CD4-positive, alpha-beta memory T cell (primary cell): ENCODE data around the gene DLEU7. TPM values are rescaled to one million over a fixed set of nuclear protein-coding genes. Genes with fewer than 3 reads are reported as not detected.

Source experiments
- CTCF ChIA-PET: fragments of 350-600 bp; sonication (Branson Sonifier 250); formaldehyde crosslinking; loops from one replicate; lab custom pipeline; 2021; ENCODE audit warnings: inconsistent platforms; ENCODE audit not compliant: partially characterized antibody; lab: Charles Lee
- POLR2A ChIA-PET: fragments of 350-600 bp; sonication (Branson Sonifier 250); formaldehyde crosslinking; loops from one replicate; lab custom pipeline; 2021; ENCODE audit not compliant: partially characterized antibody; lab: Charles Lee
- DNase-seq, 5 donors: peaks; one replicate each; pipeline versions ENCODE4 v3.0.0 to v3.0.0-alpha.2; 2020 to 2022; ENCODE audit warnings: mixed read lengths in 1 of 5
- H3K27ac ChIP-seq: one replicate; pipeline ENCODE4 v1.7.0; 2013; ENCODE audit warnings: low read depth, low read length
- H3K27me3 ChIP-seq: 2 replicates; pipeline ENCODE4 v1.7.0; 2013; ENCODE audit warnings: mild to moderate bottlenecking, low read length, moderate library complexity; ENCODE audit not compliant: insufficient read depth
- H3K36me3 ChIP-seq: 2 replicates; pipeline ENCODE4 v1.7.0; 2013; ENCODE audit warnings: mild to moderate bottlenecking, low read length, moderate library complexity; ENCODE audit not compliant: insufficient read depth
- H3K4me1 ChIP-seq: 2 replicates; pipeline ENCODE4 v1.7.0; 2013; ENCODE audit warnings: mild to moderate bottlenecking, low read length, moderate library complexity; ENCODE audit not compliant: insufficient read depth
- H3K4me3 ChIP-seq, 2 donors: one replicate each; pipeline ENCODE4 v1.7.0; 2013; ENCODE audit warnings: low read length in 2 of 2, mild to moderate bottlenecking in 1 of 2
- H3K9me3 ChIP-seq, 2 donors: one replicate each; pipeline ENCODE4 v1.7.0; 2013; ENCODE audit warnings: low read length in 2 of 2, control low read depth in 1 of 2; ENCODE audit not compliant: control insufficient read depth in 1 of 2
- H3K27ac Mint-ChIP-seq, 7 donors: one replicate each; pipeline ENCODE4 v1.8.0; 2020 to 2021; ENCODE audit warnings: mixed read lengths in 7 of 7, mild to moderate bottlenecking in 6 of 7, inconsistent platforms in 3 of 7, moderate library complexity in 3 of 7
- H3K27me3 Mint-ChIP-seq, 2 donors: one replicate each; pipeline ENCODE4 v1.8.0; 2020 to 2021; ENCODE audit warnings: mixed read lengths in 2 of 2
- H3K36me3 Mint-ChIP-seq, 2 donors: one replicate each; pipeline ENCODE4 v1.8.0; 2020 to 2021; ENCODE audit warnings: mixed read lengths in 2 of 2, inconsistent platforms in 1 of 2, mild to moderate bottlenecking in 1 of 2
- H3K4me1 Mint-ChIP-seq, 4 donors: one replicate each; pipeline ENCODE4 v1.8.0; 2020 to 2021; ENCODE audit warnings: mixed read lengths in 4 of 4, mild to moderate bottlenecking in 1 of 4
- H3K4me3 Mint-ChIP-seq, 8 donors: one replicate each; pipeline ENCODE4 v1.8.0; 2020 to 2021; ENCODE audit warnings: mixed read lengths in 8 of 8, mild to moderate bottlenecking in 7 of 8, moderate library complexity in 6 of 8, inconsistent platforms in 3 of 8
- H3K9me3 Mint-ChIP-seq, 8 donors: one replicate each; pipeline ENCODE4 v1.8.0; 2020 to 2021; ENCODE audit warnings: mixed read lengths in 8 of 8, mild to moderate bottlenecking in 5 of 8, inconsistent platforms in 3 of 8, moderate library complexity in 1 of 8
- intact Hi-C: fragments of 100-400 bp; cut with micrococcal nuclease; formaldehyde crosslinking; loops from one replicate; pipeline ENCODE4 v1.15.1; 2023
- polyA plus RNA-seq, 2 donors: library from polyadenylated mRNA; unstranded; fragments of 300-500 nt; fragmentation: Illumina TruSeq; gene quantifications; one replicate each; pipeline ENCODE4 v1.2.3, GENCODE V29; 2021
- total RNA-seq, 2 experiments: library from RNA; stranded (reverse); gene quantifications; one replicate each; pipeline ENCODE4 v1.2.3, GENCODE V29; 2021

The DLEU7 gene
- total and polyA plus RNA-seq, 4 experiments from 2014 or later, result 0.22 TPM; not detected in 3

DNA sequence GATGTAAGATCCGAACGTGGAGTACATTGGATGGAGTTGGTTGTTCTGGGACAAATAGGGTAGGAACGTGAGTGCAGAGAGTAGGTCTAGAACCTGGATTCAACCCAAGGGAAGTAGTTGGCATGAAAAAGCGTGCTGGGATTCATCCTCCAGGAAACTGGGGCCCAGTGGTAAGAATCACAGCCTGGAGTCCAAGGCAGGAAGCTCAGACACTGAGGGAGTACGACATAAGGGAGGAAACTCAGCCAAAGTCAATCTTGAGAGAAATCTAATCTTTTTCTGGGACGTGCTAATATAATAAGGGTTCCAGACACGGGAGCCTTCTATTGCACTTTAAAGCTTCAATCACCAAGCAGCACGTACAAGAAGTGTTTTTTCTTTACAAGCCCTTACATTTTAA, 46.4 kb downstream of the DLEU7 start:
- Histone ChIP-seq H3K9me3 (no peaks in the 10 kb centered on the region), H3K36me3 (no peaks in the 10 kb centered on the region), H3K4me1 (peaks cover 6% of the 10 kb centered on the region), H3K4me3 (no peak overlapping the region), H3K27ac (no peak overlapping the region), H3K27me3 (no peaks in the 10 kb centered on the region)
- Mint-ChIP-seq H3K9me3 (peaks cover 0 to 3% (median 0%) of the 10 kb centered on the region in 8 donors), H3K36me3 (peaks cover 0 to 5% of the 10 kb centered on the region in 2 donors), H3K27ac (peak overlapping the region in 1 of 7 donors; percentile 49), H3K4me1 (peaks cover 5 to 9% (median 6%) of the 10 kb centered on the region in 4 donors), H3K4me3 (no peak overlapping the region), H3K27me3 (no peaks in the 10 kb centered on the region)
- DNase-seq, result no peak
- CTCF ChIA-PET, result interaction anchor here (0.8 kb wide), 1 partner anchor 820 kb away, joined by 3 read pairs; no protein-coding TSS in a partner anchor
- intact Hi-C loops, result no loop called here
- POLR2A ChIA-PET, result no interaction called here

DNA sequence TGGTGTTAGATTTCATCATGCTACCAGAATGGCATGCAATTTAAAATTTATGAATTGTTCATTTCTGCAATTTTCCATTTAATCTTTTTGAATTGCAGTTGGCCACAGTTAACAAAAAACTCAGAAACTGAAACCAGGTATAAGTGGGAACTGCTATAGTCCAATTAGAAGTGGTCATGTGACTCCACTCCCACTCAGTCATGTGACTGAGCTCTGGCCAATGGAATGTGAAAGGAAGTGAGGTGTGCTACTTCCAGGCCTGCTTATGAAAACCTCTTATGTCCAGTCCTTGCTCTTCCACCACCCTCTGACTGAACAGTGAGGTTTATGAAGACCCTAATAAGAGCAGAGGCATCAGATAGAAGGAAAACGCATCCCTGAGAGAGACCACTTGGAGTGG, 47.0 kb downstream of the DLEU7 start:
- peaks cover 0 to 3% (median 0%) of the 10 kb centered on the region in 8 donors for H3K9me3 Mint-ChIP-seq
- Histone ChIP-seq H3K4me3 (no peak overlapping the region), H3K4me1 (peaks cover 5% of the 10 kb centered on the region), H3K27me3 (no peaks in the 10 kb centered on the region), H3K27ac (no peak overlapping the region), H3K36me3 (no peaks in the 10 kb centered on the region), H3K9me3 (no peaks in the 10 kb centered on the region)
- no peak overlapping the region for H3K27ac Mint-ChIP-seq
- H3K4me1 Mint-ChIP-seq, result peaks cover 4 to 5% (median 5%) of the 10 kb centered on the region in 4 donors
- peaks cover 0 to 5% of the 10 kb centered on the region in 2 donors for H3K36me3 Mint-ChIP-seq
- no peak for DNase-seq
- intact Hi-C loops, result no loop called here
- CTCF ChIA-PET, result no interaction called here
- POLR2A ChIA-PET, result no interaction called here
- H3K27me3 Mint-ChIP-seq, result no peaks in the 10 kb centered on the region
- no peak overlapping the region for H3K4me3 Mint-ChIP-seq

DNA sequence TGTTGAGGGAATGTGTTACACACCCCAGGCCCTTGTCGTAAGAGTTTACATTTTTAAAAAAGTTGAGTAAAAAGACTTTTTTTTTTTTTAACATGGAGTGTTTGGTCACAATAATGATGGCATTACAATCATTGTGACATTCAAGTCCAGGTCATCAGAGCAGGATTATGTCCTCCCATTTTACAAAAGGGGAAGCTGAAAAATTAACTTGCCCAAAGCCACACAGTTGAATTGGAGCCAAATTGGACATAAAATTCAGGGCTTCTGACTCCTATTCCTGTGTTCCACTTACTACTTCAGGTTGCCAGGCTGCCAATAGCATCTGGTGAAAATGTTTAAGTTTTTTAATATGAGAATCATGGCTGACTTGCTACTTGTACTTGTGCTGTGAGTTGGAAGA, 49.3 kb downstream of the DLEU7 start:
- Histone ChIP-seq H3K36me3 (no peaks in the 10 kb centered on the region), H3K27me3 (no peaks in the 10 kb centered on the region), H3K9me3 (no peaks in the 10 kb centered on the region), H3K4me1 (no peaks in the 10 kb centered on the region), H3K27ac (no peak overlapping the region), H3K4me3 (no peak overlapping the region)
- intact Hi-C loops, result no loop called here
- Mint-ChIP-seq H3K4me3 (no peak overlapping the region), H3K36me3 (peaks cover 0 to 5% of the 10 kb centered on the region in 2 donors), H3K4me1 (no peaks in the 10 kb centered on the region), H3K27ac (no peak overlapping the region), H3K27me3 (no peaks in the 10 kb centered on the region), H3K9me3 (peaks cover 0 to 3% (median 0%) of the 10 kb centered on the region in 8 donors)
- ChIA-PET POLR2A (no interaction called here), CTCF (no interaction called here)
- DNase-seq, result no peak

DNA sequence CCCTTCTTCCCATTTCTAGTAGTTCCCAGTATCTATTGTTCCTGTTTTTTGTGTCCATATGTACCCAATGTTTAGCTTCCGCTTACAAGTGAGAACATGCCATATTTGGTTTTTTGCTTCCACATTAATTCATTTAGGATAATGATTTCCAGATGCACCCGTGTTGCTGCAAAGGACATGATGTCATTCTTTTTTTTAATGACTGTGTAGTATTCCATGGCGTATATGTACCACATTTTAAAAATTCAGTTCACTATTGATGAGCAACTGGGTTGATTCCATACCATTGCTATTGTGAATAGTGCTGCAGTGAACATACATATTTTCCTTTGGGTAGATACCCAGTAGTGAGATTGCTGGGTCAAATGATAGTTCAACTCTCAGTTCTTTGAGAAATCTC, 50.5 kb downstream of the DLEU7 start:
- H3K4me3 ChIP-seq, result no peak overlapping the region
- Mint-ChIP-seq H3K4me1 (no peaks in the 10 kb centered on the region), H3K27me3 (peaks cover 0 to 2% of the 10 kb centered on the region in 2 donors), H3K9me3 (peaks cover 0 to 3% (median 0%) of the 10 kb centered on the region in 8 donors), H3K36me3 (peaks cover 0 to 5% of the 10 kb centered on the region in 2 donors), H3K27ac (no peak overlapping the region), H3K4me3 (no peak overlapping the region)
- CTCF ChIA-PET, result interaction anchor here (1.7 to 1.9 kb wide), 2 partner anchors 8 to 818 kb away, joined by 3 to 6 read pairs; no protein-coding TSS in a partner anchor
- no peaks in the 10 kb centered on the region for H3K4me1 ChIP-seq
- no peak overlapping the region for H3K27ac ChIP-seq
- intact Hi-C loops, result no loop called here
- no peaks in the 10 kb centered on the region for H3K36me3 ChIP-seq
- no peaks in the 10 kb centered on the region for H3K27me3 ChIP-seq
- no peak for DNase-seq
- POLR2A ChIA-PET, result no interaction called here
- H3K9me3 ChIP-seq, result no peaks in the 10 kb centered on the region

DNA sequence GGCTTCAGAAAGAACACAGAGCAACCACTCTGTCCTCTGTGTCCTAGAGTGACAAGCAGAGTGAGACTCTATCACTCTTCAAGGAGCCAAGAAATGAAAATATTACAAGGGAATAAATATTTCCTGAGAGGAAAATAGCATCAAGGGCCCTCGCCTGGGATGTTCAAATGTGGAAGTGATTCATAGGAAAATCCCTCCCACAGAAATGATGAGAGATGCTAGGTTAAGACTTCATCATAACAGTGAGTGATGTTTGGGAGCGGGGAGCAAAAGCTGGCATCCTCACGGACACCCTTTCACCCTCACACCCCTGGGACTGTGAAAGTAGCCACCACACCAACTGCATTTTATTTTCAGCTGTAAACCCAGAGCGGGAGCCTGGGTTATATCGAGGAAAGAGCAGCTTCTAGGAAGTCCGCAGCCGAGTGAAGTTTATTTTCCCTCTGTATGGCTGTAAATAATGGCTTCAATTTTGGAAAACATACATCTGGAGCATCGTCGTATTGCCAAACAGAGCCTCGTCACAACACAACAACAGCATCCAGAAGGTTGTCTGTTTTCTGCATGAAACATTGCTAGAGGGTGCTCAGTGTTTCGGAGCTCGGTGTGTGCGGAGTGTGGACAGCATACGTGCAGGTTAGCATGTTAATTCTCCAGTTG, 54.8 kb downstream of the DLEU7 start:
- Mint-ChIP-seq H3K4me3 (no peak overlapping the region), H3K36me3 (peaks cover 0 to 1% of the 10 kb centered on the region in 2 donors)

DNA sequence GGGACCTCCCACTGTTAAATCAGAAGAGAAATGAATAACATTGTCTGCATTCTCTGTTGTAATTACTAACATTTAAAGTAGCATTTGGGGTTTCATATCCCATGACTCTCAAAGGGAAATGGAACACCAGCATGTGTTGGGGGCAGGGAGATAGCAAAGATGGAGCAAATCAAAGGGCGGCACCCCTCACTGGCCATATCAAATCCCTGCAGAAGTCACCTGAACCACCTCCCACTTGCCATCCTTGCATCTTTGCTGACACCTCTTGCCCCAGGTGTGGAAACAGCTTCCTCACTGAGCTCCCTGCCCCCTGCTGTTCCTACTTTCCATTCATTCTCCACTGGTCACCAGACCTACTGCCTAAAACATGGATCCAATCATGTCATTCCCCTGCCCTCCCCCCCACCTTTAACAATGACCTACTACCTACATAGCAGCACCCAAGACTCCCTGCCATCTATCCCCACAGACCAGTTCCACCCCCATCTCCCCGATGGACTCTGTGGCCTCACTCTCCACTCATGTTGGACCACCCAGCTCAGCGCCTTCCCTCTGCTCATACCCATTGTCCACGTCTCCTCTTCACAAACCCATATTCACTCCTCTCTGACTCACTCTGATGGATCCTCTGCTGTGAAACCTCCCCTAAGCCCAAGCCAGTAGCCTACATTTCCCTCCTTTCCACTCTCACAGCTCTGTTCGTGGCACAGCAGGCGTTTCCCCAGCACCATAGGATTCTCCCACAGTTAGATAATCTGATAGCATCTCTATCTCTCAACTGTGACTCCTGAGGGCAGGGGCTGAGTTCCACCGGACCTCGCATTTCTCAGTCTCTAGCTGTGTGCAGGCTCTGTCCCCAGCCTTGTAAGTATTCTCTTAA, 55.9 kb downstream of the DLEU7 start:
- no peaks in the 10 kb centered on the region for H3K9me3 ChIP-seq
- Mint-ChIP-seq H3K4me3 (no peak overlapping the region), H3K36me3 (no peaks in the 10 kb centered on the region), H3K27me3 (peaks cover 0 to 7% of the 10 kb centered on the region in 2 donors), H3K4me1 (no peaks in the 10 kb centered on the region), H3K9me3 (no peaks in the 10 kb centered on the region), H3K27ac (no peak overlapping the region)
- H3K27me3 ChIP-seq, result no peaks in the 10 kb centered on the region
- DNase-seq, result no peak
- H3K4me1 ChIP-seq, result no peaks in the 10 kb centered on the region
- no peak overlapping the region for H3K27ac ChIP-seq
- intact Hi-C loops, result no loop called here
- POLR2A ChIA-PET, result no interaction called here
- no peaks in the 10 kb centered on the region for H3K36me3 ChIP-seq
- H3K4me3 ChIP-seq, result no peak overlapping the region
- CTCF ChIA-PET, result no interaction called here

More for the DNA sequence above, 54.8 kb downstream of the DLEU7 start:
- POLR2A ChIA-PET, result no interaction called here
- peaks cover 0 to 4% of the 10 kb centered on the region in 2 donors for H3K27me3 Mint-ChIP-seq
- Histone ChIP-seq H3K27me3 (no peaks in the 10 kb centered on the region), H3K4me3 (no peak overlapping the region), H3K27ac (no peak overlapping the region), H3K4me1 (no peaks in the 10 kb centered on the region), H3K9me3 (no peaks in the 10 kb centered on the region), H3K36me3 (no peaks in the 10 kb centered on the region)
- H3K9me3 Mint-ChIP-seq, result peaks cover 0 to 3% (median 0%) of the 10 kb centered on the region in 8 donors
- H3K27ac Mint-ChIP-seq, result peak overlapping the region in 1 of 7 donors; percentile 39
- H3K4me1 Mint-ChIP-seq, result no peaks in the 10 kb centered on the region
- intact Hi-C loops, result no loop called here
- no peak for DNase-seq
- CTCF ChIA-PET, result no interaction called here

DNA sequence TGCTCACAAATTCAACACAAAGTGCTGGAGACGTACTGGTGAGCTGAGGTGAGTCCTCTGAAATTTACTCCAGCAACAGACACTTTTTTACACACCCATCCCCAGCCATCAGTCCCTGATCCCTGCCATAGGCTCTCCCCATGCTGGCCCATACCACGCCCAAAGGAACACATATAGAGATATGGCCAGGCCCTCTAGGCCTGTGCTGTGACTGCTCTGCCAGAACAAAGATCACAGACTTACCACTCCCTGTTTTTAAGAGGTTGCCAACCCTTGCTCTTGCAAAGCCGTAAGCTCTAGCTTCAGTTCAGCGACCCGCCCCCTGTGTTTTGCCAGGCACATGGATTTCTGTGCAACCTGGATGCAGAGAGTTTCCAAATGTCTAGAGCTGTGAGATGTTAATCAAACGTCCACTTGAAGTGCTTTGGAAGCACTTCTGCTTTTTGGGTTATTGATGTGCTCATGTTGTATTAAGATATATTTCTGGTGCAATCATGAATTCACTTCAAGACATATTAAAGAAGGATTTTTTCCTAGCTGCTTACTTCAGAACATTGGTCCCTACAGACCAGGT, 59.7 kb downstream of the DLEU7 start:
- Histone ChIP-seq H3K36me3 (no peaks in the 10 kb centered on the region), H3K4me1 (no peaks in the 10 kb centered on the region), H3K27me3 (no peaks in the 10 kb centered on the region), H3K27ac (no peak overlapping the region), H3K9me3 (no peaks in the 10 kb centered on the region), H3K4me3 (no peak overlapping the region)
- ChIA-PET CTCF (interaction anchor here (0.9 to 1.8 kb wide), 2 partner anchors 8 to 17 kb away, joined by 3 to 5 read pairs; no protein-coding TSS in a partner anchor), POLR2A (no interaction called here)
- no peak overlapping the region for H3K27ac Mint-ChIP-seq
- no peak for DNase-seq
- H3K4me1 Mint-ChIP-seq, result no peaks in the 10 kb centered on the region
- H3K27me3 Mint-ChIP-seq, result peaks cover 0 to 11% of the 10 kb centered on the region in 2 donors
- peak overlapping the region in 1 of 8 donors; percentile 17 for H3K4me3 Mint-ChIP-seq
- intact Hi-C loops, result no loop called here
- no peaks in the 10 kb centered on the region for H3K36me3 Mint-ChIP-seq
- H3K9me3 Mint-ChIP-seq, result no peaks in the 10 kb centered on the region
